ENCODE data around the gene MYO9A. TPM values are rescaled to one million over a fixed set of nuclear protein-coding genes. Genes with fewer than 3 reads are reported as not detected.

MYO9A gene
- total RNA-seq, 6 experiments from 2014 or later = 25.3 to 29.1 (median 27.3) TPM

GRCh38 chr15:71775856-71776255 is 342.1 kb downstream of the MYO9A start:
- peak overlapping the region; percentile 21 for H3K27ac Mint-ChIP-seq
- peak; percentile 8 for DNase-seq
- H3K9me3 Mint-ChIP-seq = no peaks in the 10 kb centered on the region
- H3K36me3 Mint-ChIP-seq (ENCODE audit: low read depth) = peaks cover 7% of the 10 kb centered on the region; the same call in 1 of the 2 replicates
- H3K4me1 Mint-ChIP-seq (ENCODE audit: low read depth) = peaks cover 33% of the 10 kb centered on the region
- no peak overlapping the region for H3K4me3 Mint-ChIP-seq
- H3K27me3 Mint-ChIP-seq (ENCODE audit: insufficient read depth) = no peaks in the 10 kb centered on the region; the same call in 1 of the 2 replicates
- TF ChIP-seq CTCF (IDR thresholded peaks at IDR 0.05) = no peak

GRCh38 chr15:71773206-71773859 is 344.6 kb downstream of the MYO9A start:
- peaks cover 7% of the 10 kb centered on the region; the same call in 1 of the 2 replicates for H3K36me3 Mint-ChIP-seq (ENCODE audit: low read depth)
- H3K4me3 Mint-ChIP-seq = no peak overlapping the region
- TF ChIP-seq CTCF (IDR thresholded peaks at IDR 0.05) = no peak
- no peaks in the 10 kb centered on the region for H3K9me3 Mint-ChIP-seq
- H3K27ac Mint-ChIP-seq = no peak overlapping the region
- no peak for DNase-seq
- H3K27me3 Mint-ChIP-seq (ENCODE audit: insufficient read depth) = no peaks in the 10 kb centered on the region; the same call in 1 of the 2 replicates
- peaks cover 17% of the 10 kb centered on the region for H3K4me1 Mint-ChIP-seq (ENCODE audit: low read depth)

Other genes with a start within 250 kb of the MYO9A start
- gene SENP8, start 253 bp upstream of the MYO9A start, total RNA-seq (2021; fragmentation: NEBNext Ultra II Directional; extraction: Animal tissue kit (Norgen Biotek cat#: 25700)) = 1 to 10 TPM; 3.4 to 4.8 (median 3.8) TPM
- gene GRAMD2A, start 79.6 kb upstream of the MYO9A start, total RNA-seq (2021; fragmentation: NEBNext Ultra II Directional; extraction: Animal tissue kit (Norgen Biotek cat#: 25700)) = under 1 TPM in 1 of 6 experiments, not detected in 5; 0.14 TPM
- 1,000 to 10,000 TPM; 2,533 to 2,832 (median 2,656) TPM for gene PKM, start 113.0 kb upstream of the MYO9A start, total RNA-seq (2021; fragmentation: NEBNext Ultra II Directional; extraction: Animal tissue kit (Norgen Biotek cat#: 25700))
- 10 to 100 TPM; 21.6 to 27.8 (median 24.6) TPM for gene PARP6, start 154.4 kb upstream of the MYO9A start, total RNA-seq (2021; fragmentation: NEBNext Ultra II Directional; extraction: Animal tissue kit (Norgen Biotek cat#: 25700))
- gene CELF6, start 202.0 kb upstream of the MYO9A start, total RNA-seq (2021; fragmentation: NEBNext Ultra II Directional; extraction: Animal tissue kit (Norgen Biotek cat#: 25700)) = under 1 TPM in 4 of 6 experiments, not detected in 2; 0.11 to 0.14 (median 0.12) TPM

Measured in HFFc6 (cell line).